Mesendoderm (in vitro differentiated cells): ENCODE data around the gene MRPL58.
A peak's percentile ranks its signal among the peaks of the same experiment; 100 is the strongest.
"Not testable (repeated sequence)": the region's sequence is repeated elsewhere in the genome, so short reads cannot be mapped to it uniquely, and the experiment has no call there.

ENCODE experiments used
- DNase-seq: peaks from one replicate; pipeline ENCODE4 v3.0.0; 2013
- H2AK5ac ChIP-seq: 2 replicates; pipeline ENCODE4 v1.6.1; 2013; ENCODE audit warnings: low read length, inconsistent platforms
- H2BK120ac ChIP-seq: 2 replicates; pipeline ENCODE4 v1.6.1; 2013; ENCODE audit warnings: low read depth, mild to moderate bottlenecking, low read length, moderate library complexity, mixed read lengths
- H2BK15ac ChIP-seq: replicated peaks from 2 replicates; pipeline ENCODE4 v1.6.1; 2013; ENCODE audit warnings: low read depth, mild to moderate bottlenecking, moderate library complexity
- H2BK5ac ChIP-seq: 2 replicates; pipeline ENCODE4 v1.6.1; 2013; ENCODE audit warnings: low read length, inconsistent platforms
- H3K18ac ChIP-seq: 2 replicates; pipeline ENCODE4 v1.6.1; 2013; ENCODE audit warnings: mild to moderate bottlenecking, low read length, mixed read lengths
- H3K23ac ChIP-seq: one replicate; pipeline ENCODE4 v1.6.1; 2013; ENCODE audit warnings: low read length
- H3K27ac ChIP-seq: 2 replicates; pipeline ENCODE4 v1.5.1; 2013; ENCODE audit warnings: low read depth, mild to moderate bottlenecking, inconsistent platforms, low read length, moderate library complexity
- H3K27me3 ChIP-seq: 2 replicates; pipeline ENCODE4 v1.6.1; 2013; ENCODE audit warnings: low read length, control low read depth, mild to moderate bottlenecking, inconsistent platforms; ENCODE audit not compliant: insufficient read depth, poor library complexity
- H3K36me3 ChIP-seq: 2 replicates; pipeline ENCODE4 v1.6.1; 2013; ENCODE audit warnings: low read length, inconsistent platforms; ENCODE audit not compliant: control insufficient read depth, insufficient read depth
- H3K4ac ChIP-seq: one replicate; pipeline ENCODE4 v1.6.1; 2013; ENCODE audit warnings: low read depth, mild to moderate bottlenecking, low read length, moderate library complexity
- H3K4me1 ChIP-seq: 2 replicates; pipeline ENCODE4 v1.6.1; 2013; ENCODE audit warnings: low read depth, low read length, inconsistent platforms; ENCODE audit not compliant: control insufficient read depth
- H3K4me2 ChIP-seq: 2 replicates; pipeline ENCODE4 v1.6.1; 2013; ENCODE audit warnings: low read length
- H3K4me3 ChIP-seq: 2 replicates; pipeline ENCODE4 v1.5.1; 2013; ENCODE audit warnings: mild to moderate bottlenecking, low read length
- H3K56ac ChIP-seq: one replicate; pipeline ENCODE4 v1.6.1; 2013; ENCODE audit warnings: low read length
- H3K79me1 ChIP-seq: 2 replicates; pipeline ENCODE4 v1.6.1; 2013; ENCODE audit warnings: low read length, inconsistent platforms
- H3K79me2 ChIP-seq: 2 replicates; pipeline ENCODE4 v1.6.1; 2013; ENCODE audit warnings: mild to moderate bottlenecking, low read length; ENCODE audit not compliant: control insufficient read depth, insufficient read depth
- H3K9ac ChIP-seq: 2 replicates; pipeline ENCODE4 v1.6.1; 2013; ENCODE audit warnings: low read length, inconsistent platforms
- H4K5ac ChIP-seq: one replicate; pipeline ENCODE4 v1.6.1; 2013; ENCODE audit warnings: low read length
- H4K8ac ChIP-seq: one replicate; pipeline ENCODE4 v1.6.1; 2013; ENCODE audit warnings: low read depth, mild to moderate bottlenecking, control low read depth, low read length, moderate library complexity
- WGBS: extraction: QIAGEN DNeasy Blood & Tissue Kit; methylation state at CpG from one replicate; pipeline ENCODE4 v1.1.7; 2013; ENCODE audit warnings: low lambda C conversion rate, missing lambda C conversion rate; ENCODE audit not compliant: insufficient coverage; ENCODE audit errors: extremely low coverage; 5-methylcytosine and 5-hydroxymethylcytosine counted together

The MRPL58 gene

DNA sequence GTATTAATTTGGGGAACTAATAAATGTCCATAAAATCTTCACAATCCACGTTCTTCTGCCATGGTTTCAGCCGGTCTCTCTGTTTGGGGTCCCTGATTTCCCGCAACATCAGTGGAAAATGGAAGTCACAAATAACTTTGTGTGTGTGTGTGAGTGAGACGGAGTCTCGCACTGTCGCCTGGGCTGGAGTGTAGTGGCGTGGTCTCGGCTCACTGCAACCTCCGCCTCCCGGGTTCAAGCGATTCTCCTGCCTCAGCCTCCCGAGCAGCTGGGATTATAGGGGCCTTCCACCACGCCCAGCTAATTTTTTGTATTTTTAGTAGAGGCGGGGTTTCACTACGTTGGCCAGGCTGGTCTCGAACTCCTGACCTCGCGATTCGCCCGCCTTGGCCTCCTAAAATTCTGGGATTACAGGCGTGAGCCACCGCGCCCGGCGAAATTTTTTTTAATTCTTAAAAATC lies 33.5 kb downstream of the MRPL58 start:
- peaks cover 12% of the 10 kb centered on the region for H3K4me1 ChIP-seq
- H2BK15ac ChIP-seq, H3K27me3 ChIP-seq, H2AK5ac ChIP-seq, H2BK5ac ChIP-seq, H3K23ac ChIP-seq, H3K79me1 ChIP-seq, H4K8ac ChIP-seq, H4K5ac ChIP-seq, DNase-seq, H3K36me3 ChIP-seq: not testable (repeated sequence)
- H3K79me2 ChIP-seq, result peaks cover 33% of the 10 kb centered on the region
- peak overlapping the region; percentile 13 for H3K4me2 ChIP-seq
- peak overlapping the region; percentile 91 for H3K18ac ChIP-seq
- H3K56ac ChIP-seq, result peak overlapping the region; percentile 100
- H3K4me3 ChIP-seq, result peak overlapping the region; percentile 75
- peak overlapping the region; percentile 99 for H3K9ac ChIP-seq
- WGBS, result no CpG with 5 or more reads among the region's 25 CpGs
- peak overlapping the region; percentile 0 for H2BK120ac ChIP-seq
- H3K4ac ChIP-seq, result peak overlapping the region; percentile 62
- peak overlapping the region; percentile 93 for H3K27ac ChIP-seq

DNA sequence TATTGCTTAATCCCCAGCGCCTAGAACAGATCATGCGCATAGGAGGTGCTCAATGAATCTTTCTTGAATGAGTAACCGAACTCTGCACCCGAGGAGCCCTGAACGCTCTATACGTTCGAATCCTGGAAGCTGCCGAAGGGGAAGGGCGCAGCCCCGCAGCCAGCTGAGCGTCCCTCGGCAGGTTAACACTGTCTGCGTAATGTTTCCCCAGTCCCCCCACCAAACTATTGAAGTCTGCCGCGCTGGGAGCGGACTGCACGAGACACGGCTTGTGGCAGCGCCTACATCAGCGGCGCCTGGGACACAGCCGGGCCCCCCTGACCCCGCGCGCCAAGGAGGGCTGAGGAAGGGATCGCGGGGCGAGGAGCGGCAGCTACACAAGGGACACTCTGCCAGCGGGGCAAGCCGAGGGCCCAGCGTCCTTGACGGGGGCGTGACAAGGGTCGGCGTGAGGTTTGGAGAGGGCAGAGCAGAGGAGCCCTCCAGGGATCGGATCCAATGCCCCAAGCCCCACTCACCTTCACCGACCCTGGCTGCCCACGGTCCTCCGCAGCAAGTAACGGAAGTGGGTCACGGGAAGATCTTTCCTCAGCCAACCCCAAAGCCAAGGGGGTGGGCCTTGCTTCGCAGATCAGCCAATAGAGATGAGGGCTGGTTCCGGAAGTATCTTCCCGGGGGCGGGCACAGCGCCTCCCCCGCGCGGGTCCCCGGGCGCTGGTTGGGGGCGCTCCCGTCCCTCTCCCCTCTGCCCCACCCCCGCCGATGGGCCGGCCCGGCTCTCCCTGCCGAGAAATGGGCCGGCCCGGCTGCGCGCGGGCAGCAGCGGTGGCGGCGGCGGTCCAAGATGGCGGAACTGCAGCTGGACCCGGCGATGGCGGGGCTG lies 34.2 kb downstream of the MRPL58 start, which contains the start of the genes ATP5PD and KCTD2:
TSS of gene ATP5PD (minus strand) at position 563 of the 883 bp plus-strand sequence. CDS start 4,319 bp downstream, outside the sequence.
TSS of gene KCTD2 (plus strand) at position 819 of the 883 bp plus-strand sequence. CDS start at position 845, 26 bp downstream.
- Histone ChIP-seq H3K27ac (peak within 1 kb of the TSS; percentile 93), H2BK120ac (peak within 1 kb of the TSS; percentile 0), H3K23ac (peak within 1 kb of the TSS; percentile 97), H3K79me2 (peaks cover 33% of the 10 kb centered on the region), H2BK15ac (no peak within 1 kb of the TSS), H3K56ac (peak within 1 kb of the TSS; percentile 100), H2AK5ac (peak within 1 kb of the TSS; percentile 17), H3K27me3 (no peaks in the 10 kb centered on the region), H3K4me2 (peak within 1 kb of the TSS; percentile 63), H2BK5ac (peak within 1 kb of the TSS; percentile 98), H3K79me1 (peaks cover 8% of the 10 kb centered on the region), H4K8ac (peak within 1 kb of the TSS; percentile 79), H3K4me1 (peaks cover 12% of the 10 kb centered on the region), H4K5ac (no peak within 1 kb of the TSS), H3K9ac (peak within 1 kb of the TSS; percentile 99), H3K18ac (peak within 1 kb of the TSS; percentile 91), H3K36me3 (peaks cover 2% of the 10 kb centered on the region), H3K4ac (peak within 1 kb of the TSS; percentile 90), H3K4me3 (peak within 1 kb of the TSS; percentile 77)
- WGBS, result no CpG with 5 or more reads among the region's 72 CpGs
- peak; percentile 99 for DNase-seq

- H4K8ac ChIP-seq, result peak overlapping the region; percentile 79
- peaks cover 9% of the 10 kb centered on the region for H3K4me1 ChIP-seq
- no peaks in the 10 kb centered on the region for H3K27me3 ChIP-seq
- H2BK15ac ChIP-seq, result no peak overlapping the region
- H3K4me2 ChIP-seq, result peak overlapping the region; percentile 63
- H3K36me3 ChIP-seq, result peaks cover 4% of the 10 kb centered on the region
- H3K23ac ChIP-seq, result peak overlapping the region; percentile 11
- no peak overlapping the region for H2BK120ac ChIP-seq
- H3K27ac ChIP-seq, result peak overlapping the region; percentile 46
- peak overlapping the region; percentile 90 for H3K56ac ChIP-seq
- peak overlapping the region; percentile 82 for H2BK5ac ChIP-seq
- H2AK5ac ChIP-seq, result peak overlapping the region; percentile 17
- peak overlapping the region; percentile 80 for H3K9ac ChIP-seq
- peaks cover 11% of the 10 kb centered on the region for H3K79me1 ChIP-seq
- peak overlapping the region; percentile 46 for H3K18ac ChIP-seq
- H4K5ac ChIP-seq, result no peak overlapping the region
- H3K4ac ChIP-seq, result peak overlapping the region; percentile 90
- WGBS, result no CpG with 5 or more reads among the region's 38 CpGs
- no peak for DNase-seq
- peaks cover 35% of the 10 kb centered on the region for H3K79me2 ChIP-seq
- peak overlapping the region; percentile 77 for H3K4me3 ChIP-seq
Observed at GRCh38 chr17:75047398-75048098, 35.1 kb downstream of the MRPL58 start.

- Histone ChIP-seq H3K36me3 (peaks cover 9% of the 10 kb centered on the region), H3K4me1 (peaks cover 7% of the 10 kb centered on the region), H2AK5ac (no peak overlapping the region), H3K56ac (peak overlapping the region; percentile 90), H3K23ac (peak overlapping the region; percentile 15), H2BK5ac (no peak overlapping the region), H3K27me3 (no peaks in the 10 kb centered on the region), H4K5ac (no peak overlapping the region), H4K8ac (no peak overlapping the region), H3K79me1 (peaks cover 14% of the 10 kb centered on the region), H3K79me2 (peaks cover 32% of the 10 kb centered on the region), H3K4me2 (peak overlapping the region; percentile 63), H3K9ac (peak overlapping the region; percentile 80), H2BK15ac (no peak overlapping the region), H3K27ac (no peak overlapping the region), H3K4me3 (peak overlapping the region; percentile 77), H3K18ac (no peak overlapping the region), H2BK120ac (no peak overlapping the region), H3K4ac (no peak overlapping the region)
- no CpG with 5 or more reads among the region's 5 CpGs for WGBS
- DNase-seq, result no peak
Observed at GRCh38 chr17:75048249-75048878, 35.9 kb downstream of the MRPL58 start.

DNA sequence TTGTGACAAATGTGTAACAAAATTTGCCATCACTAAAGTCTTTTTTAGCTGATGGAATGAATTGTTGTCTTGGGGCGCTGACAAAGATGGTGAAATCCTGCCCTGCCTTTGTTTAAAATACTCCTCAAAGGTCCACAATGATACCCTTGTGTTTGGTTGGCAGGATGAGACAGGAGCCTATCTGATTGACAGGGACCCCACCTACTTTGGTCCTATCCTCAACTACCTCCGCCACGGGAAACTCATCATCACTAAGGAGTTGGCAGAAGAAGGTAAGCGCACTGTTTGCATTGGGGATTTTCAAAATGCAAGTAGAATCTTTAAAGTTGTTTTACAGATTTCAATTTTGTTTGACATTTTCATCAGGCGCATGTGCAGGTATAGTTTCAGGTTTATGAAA lies 36.6 kb downstream of the MRPL58 start:
- H2BK120ac ChIP-seq, result no peak overlapping the region
- H3K79me2 ChIP-seq, result peaks cover 32% of the 10 kb centered on the region
- peaks cover 11% of the 10 kb centered on the region for H3K36me3 ChIP-seq
- no peaks in the 10 kb centered on the region for H3K27me3 ChIP-seq
- peaks cover 5% of the 10 kb centered on the region for H3K4me1 ChIP-seq
- H3K4me2 ChIP-seq, result peak overlapping the region; percentile 11
- no peak for DNase-seq
- H3K4me3 ChIP-seq, result no peak overlapping the region
- H4K8ac ChIP-seq, result no peak overlapping the region
- H3K4ac ChIP-seq, result no peak overlapping the region
- no peak overlapping the region for H2BK5ac ChIP-seq
- no peak overlapping the region for H2AK5ac ChIP-seq
- H4K5ac ChIP-seq, result no peak overlapping the region
- peak overlapping the region; percentile 80 for H3K9ac ChIP-seq
- WGBS, result no CpG with 5 or more reads among the region's 5 CpGs
- peak overlapping the region; percentile 56 for H3K56ac ChIP-seq
- H3K27ac ChIP-seq, result no peak overlapping the region
- H3K79me1 ChIP-seq, result peaks cover 14% of the 10 kb centered on the region
- H3K18ac ChIP-seq, result no peak overlapping the region
- no peak overlapping the region for H3K23ac ChIP-seq
- no peak overlapping the region for H2BK15ac ChIP-seq
